ENCODE measurements around the gene FGF12.

Gene FGF12

DNA sequence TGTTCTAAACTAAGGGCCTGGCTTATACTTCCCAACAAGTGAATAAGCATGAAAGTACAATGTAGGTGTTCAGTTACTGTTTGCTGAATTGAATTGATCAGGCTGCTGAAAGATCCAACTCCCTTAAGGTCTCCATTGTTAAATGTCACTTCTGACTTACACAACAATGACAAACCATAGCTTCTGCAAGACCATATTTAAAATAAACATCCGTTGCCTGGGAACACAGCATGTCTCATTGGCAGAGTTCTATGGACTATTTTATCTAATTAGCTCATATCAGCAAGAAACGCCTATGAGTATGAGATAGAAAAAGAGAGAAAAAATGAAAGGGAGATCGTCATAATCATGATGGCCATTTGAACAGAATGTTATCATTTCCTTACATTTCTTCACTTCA lies 605.4 kb downstream of the FGF12 start:
- TF ChIP-seq, protein P1, sequence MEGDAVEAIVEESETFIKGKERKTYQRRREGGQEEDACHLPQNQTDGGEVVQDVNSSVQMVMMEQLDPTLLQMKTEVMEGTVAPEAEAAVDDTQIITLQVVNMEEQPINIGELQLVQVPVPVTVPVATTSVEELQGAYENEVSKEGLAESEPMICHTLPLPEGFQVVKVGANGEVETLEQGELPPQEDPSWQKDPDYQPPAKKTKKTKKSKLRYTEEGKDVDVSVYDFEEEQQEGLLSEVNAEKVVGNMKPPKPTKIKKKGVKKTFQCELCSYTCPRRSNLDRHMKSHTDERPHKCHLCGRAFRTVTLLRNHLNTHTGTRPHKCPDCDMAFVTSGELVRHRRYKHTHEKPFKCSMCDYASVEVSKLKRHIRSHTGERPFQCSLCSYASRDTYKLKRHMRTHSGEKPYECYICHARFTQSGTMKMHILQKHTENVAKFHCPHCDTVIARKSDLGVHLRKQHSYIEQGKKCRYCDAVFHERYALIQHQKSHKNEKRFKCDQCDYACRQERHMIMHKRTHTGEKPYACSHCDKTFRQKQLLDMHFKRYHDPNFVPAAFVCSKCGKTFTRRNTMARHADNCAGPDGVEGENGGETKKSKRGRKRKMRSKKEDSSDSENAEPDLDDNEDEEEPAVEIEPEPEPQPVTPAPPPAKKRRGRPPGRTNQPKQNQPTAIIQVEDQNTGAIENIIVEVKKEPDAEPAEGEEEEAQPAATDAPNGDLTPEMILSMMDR (IDR thresholded peaks at IDR 0.05; ENCODE audit: low read depth, low read length): no peak
- no peak overlapping the region for H3K4me3 ChIP-seq (ENCODE audit: low read depth, low read length)

DNA sequence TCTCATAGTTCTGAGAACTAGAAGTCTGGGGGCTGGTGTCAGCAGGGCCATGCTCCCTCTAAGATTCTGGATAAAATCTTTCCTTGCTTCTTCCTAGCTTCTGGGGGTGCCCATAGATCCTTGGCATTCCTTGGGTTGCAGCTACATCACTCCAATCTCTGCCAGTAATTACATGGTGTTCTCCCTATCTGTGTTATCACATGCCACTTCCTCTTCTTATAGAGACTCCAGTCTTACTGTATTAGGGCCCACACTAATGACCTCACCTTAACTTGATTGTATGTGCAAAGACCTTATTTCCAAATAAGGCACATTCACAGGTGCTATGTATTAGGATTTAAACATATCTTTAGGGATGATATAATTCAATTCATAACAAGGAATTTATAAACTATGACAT lies 618.5 kb downstream of the FGF12 start:
- H3K4me3 ChIP-seq (ENCODE audit: low read depth, low read length): no peak overlapping the region
- TF ChIP-seq, protein P1 (IDR thresholded peaks at IDR 0.05; ENCODE audit: low read depth, low read length): no peak

DNA sequence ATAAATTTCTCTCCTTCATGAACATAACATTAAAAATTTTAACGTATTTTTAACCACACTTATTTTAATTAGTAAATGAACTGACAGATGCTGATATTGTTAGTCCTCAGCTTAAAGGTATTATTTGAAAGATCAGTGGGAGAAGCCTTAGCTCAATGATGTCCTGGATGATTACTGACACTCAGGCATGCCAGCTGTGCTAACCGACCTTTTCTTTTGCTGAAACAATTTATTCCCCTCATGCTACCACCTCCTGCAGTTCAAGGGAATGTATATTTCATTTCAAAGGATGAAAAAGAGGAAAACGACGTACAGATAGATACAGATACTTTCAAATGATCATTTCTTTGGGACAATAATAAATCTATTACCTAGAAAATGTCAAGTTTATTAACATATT lies 620.8 kb downstream of the FGF12 start:
- H3K4me3 ChIP-seq (ENCODE audit: low read depth, low read length): no peak overlapping the region
- TF ChIP-seq, protein P1 (IDR thresholded peaks at IDR 0.05; ENCODE audit: low read depth, low read length): no peak

DNA sequence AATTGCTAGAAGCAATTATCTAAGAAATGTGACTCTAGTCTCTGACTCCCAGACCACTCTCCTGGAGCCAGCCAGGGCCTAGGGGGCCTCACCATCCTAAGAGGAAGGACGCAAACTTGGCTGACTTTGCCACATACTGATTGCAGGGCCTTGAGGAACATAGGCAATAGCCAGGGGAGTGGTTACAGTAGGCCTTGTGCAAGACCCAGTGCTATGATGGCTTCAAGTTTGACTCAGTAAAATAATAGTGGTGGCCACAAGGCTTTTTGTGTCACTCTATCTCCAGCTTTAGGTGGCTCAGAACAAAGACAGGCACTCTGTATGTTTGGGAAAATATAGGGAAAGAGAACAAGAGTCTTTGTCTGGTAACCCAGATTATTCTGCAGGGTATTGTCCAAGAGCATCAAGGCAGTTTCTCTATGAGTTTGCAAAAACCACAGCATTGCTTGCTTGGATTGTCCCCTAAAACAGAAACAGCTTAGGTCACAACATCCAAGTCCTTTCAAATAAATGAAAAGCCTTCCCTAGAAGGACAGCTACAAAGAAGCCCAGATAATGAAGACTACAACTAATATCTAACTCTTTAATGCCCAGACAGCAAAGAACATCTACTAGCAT lies 634.8 kb downstream of the FGF12 start:
- H3K4me3 ChIP-seq (ENCODE audit: low read depth, low read length): no peak overlapping the region
- TF ChIP-seq, protein P1 (IDR thresholded peaks at IDR 0.05; ENCODE audit: low read depth, low read length): no peak

DNA sequence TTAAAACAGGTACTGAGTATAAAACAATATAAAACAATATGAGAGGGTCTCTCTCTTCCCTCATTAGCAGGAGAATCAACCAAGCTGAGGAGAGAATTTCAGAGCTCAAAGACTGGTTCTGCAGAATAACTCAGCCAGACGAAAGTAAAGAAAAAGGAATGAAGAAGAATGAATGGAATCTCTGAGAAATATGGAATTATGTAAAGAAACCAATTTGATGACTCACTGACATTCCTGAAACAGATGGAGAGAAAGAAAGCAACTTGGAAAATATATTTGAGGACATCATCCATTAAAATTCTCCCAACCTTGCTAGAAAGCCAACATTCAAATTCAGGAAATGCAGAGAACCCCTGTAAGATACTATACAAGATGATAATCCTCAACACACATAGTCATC lies 635.5 kb downstream of the FGF12 start:
- TF ChIP-seq, protein P1 (IDR thresholded peaks at IDR 0.05; ENCODE audit: low read depth, low read length): no peak
- H3K4me3 ChIP-seq (ENCODE audit: low read depth, low read length): no peak overlapping the region

DNA sequence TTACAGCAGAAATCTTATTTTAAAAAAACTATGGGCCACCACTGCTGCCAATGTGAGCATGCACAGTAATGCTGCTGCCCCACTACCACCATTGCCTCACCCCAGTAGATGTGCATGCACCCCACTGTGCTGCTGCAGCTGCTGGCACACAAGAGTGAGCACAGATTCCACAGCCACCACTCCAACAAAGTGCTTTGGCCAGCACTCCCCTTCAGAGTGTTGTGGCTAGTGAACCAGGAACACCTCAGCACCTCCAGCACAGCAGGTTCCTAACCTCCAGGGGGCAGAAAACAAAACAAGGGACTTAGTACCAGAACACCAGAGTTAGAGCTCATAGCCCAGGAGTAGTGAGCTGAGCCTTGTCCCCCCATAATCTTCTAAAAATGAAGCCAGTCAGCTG lies 636.8 kb downstream of the FGF12 start:
- TF ChIP-seq, protein P1 (IDR thresholded peaks at IDR 0.05; ENCODE audit: low read depth, low read length): no peak
- H3K4me3 ChIP-seq (ENCODE audit: low read depth, low read length): no peak overlapping the region

All from WI38 (cell line).